ENCODE measurements around the gene PIK3R2. TPM values are rescaled to one million over a fixed set of nuclear protein-coding genes. Genes with fewer than 3 reads are reported as not detected.
A peak's percentile ranks its signal among the peaks of the same experiment; 100 is the strongest.
"Not testable (repeated sequence)": the region's sequence is repeated elsewhere in the genome, so short reads cannot be mapped to it uniquely, and the experiment has no call there.

PIK3R2 gene
- total RNA-seq, 1 donor from 2014 or later = 28.3 TPM

DNA sequence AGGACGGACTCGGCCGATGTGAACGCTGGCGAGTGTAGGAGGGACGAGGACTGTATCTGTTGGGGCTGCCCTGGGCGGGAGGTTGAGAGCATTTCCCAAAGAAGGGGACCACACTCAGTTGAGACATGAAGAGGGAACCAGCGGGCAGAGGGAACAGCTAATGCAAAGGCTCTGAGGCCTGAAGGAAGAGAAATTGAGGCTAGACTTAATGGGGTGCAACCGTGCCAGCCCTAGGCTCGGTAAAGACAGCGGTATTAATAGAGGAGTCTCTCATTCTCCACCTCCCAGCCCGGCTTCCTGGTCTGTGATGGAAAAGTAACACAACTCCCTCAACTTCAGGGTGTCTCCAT, 41.2 kb downstream of the PIK3R2 start:
- intact Hi-C loops (cut with DNase I) = no loop called here

GRCh38 chr19:18194554-18195238, 41.7 kb downstream of the PIK3R2 start:
- intact Hi-C loops (cut with DNase I) = no loop called here
- DNase-seq (ENCODE audit: low spot score) = no peak

More for the DNA sequence above, 41.2 kb downstream of the PIK3R2 start:
- DNase-seq (ENCODE audit: low spot score) = no peak

DNA sequence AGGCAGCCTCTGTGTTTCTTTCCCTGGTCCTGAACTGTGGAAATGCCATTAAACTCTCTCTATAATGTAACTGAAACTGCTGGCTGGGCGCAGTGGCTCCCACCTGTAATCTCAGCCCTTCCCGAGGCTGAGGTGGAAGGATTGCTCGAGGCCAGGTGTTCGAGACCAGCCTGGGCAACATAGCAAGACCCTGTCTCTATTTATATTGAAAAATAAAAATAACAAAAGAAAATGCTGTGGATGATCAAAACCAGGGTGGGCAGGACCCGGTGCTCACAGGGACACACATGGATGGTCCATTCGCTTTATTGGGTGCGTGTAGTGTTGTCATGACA, 43.5 kb downstream of the PIK3R2 start:
- DNase-seq (ENCODE audit: low spot score) = no peak
- intact Hi-C loops (cut with DNase I) = no loop called here

- intact Hi-C loops (cut with DNase I) = no loop called here
Measured at GRCh38 chr19:18197306-18197705, 44.3 kb downstream of the PIK3R2 start.

GRCh38 chr19:18197941-18198340, 45.0 kb downstream of the PIK3R2 start:
- intact Hi-C loops (cut with DNase I) = no loop called here
- DNase-seq (ENCODE audit: low spot score) = no peak

More at GRCh38 chr19:18197306-18197705, 44.3 kb downstream of the PIK3R2 start:
- no peak for DNase-seq (ENCODE audit: low spot score)

DNA sequence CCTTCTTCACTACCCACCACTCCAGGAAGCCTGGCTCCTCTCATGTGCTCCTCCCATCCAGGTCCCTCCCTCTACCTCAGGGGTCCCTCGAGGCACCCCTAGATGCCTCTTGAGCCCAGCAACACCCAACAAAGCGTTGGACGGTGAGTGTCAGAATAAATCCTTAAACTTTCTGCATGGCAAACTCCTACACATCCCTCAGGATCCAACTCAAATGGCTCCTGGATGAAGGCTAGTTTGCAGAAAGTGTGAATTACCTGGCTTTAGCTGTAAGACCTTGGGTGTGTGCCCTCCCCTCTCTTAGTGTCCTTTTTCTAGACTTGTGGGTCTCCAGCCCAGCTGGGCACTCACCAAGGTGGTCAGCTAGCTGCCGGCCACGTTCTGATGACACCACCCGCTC, 45.4 kb downstream of the PIK3R2 start:
- no peak for DNase-seq (ENCODE audit: low spot score)
- intact Hi-C loops (cut with DNase I) = no loop called here

- no peak for DNase-seq (ENCODE audit: low spot score)
- intact Hi-C loops (cut with DNase I) = loop anchor here (5.0 to 10.0 kb wide), 2 partner anchors 120 to 212 kb away; partner anchors contain the start of genes LSM4 and SSBP4
Measured at GRCh38 chr19:18202397-18202777, 49.4 kb downstream of the PIK3R2 start.

DNA sequence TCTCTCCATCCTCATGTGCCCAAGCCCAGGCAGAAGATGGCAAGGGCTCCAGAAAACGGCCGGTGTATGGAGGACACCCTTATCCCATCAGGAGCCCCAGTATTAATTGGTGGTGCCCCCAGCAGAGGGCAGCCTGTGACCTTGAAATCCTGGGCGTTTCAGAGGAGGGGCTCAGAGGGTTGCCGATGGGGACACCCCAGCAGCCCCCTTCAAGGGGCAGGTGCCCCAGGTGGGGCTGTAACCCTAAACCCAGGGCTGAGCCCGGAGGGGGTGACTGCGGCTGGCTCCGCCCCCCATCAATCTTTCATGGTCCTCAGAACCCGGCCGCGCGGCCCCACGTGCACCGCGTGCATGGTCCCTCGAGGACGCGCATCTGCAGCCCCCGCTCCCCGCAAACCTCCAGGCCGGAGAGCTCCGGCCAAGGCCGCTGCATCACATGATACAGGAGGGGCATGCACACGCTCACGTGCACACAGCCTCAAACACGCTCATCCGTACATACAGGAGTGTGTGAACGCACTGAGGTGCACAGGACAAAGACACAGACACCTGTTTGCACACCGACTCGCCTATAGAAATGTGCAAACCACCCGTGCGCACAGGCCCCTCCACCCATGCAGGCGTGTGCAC, 49.9 kb downstream of the PIK3R2 start:
- intact Hi-C loops (cut with DNase I) = loop anchor here (1.0 to 10.0 kb wide), 3 partner anchors 10 to 212 kb away; partner anchors contain the start of genes LSM4, MPV17L2 and SSBP4
- DNase-seq (ENCODE audit: low spot score) = no peak

GRCh38 chr19:18203408-18203862, 50.5 kb downstream of the PIK3R2 start:
- intact Hi-C loops (cut with DNase I) = loop anchor here (1.0 to 10.0 kb wide), 3 partner anchors 10 to 211 kb away; partner anchors contain the start of genes LSM4, MPV17L2 and SSBP4
- DNase-seq (ENCODE audit: low spot score) = no peak

GRCh38 chr19:18203863-18204393, 51.0 kb downstream of the PIK3R2 start, which contains the start of gene RAB3A:
Gene RAB3A, minus strand, starts transcription at chr19:18204042. Its CDS starts 1,302 bp downstream, at chr19:18202740.
- peak; percentile 100 for DNase-seq (ENCODE audit: low spot score)
- intact Hi-C loops (cut with DNase I) = loop anchor here (1.0 to 10.0 kb wide), 4 partner anchors 11 to 211 kb away; partner anchors contain the start of genes LSM4, MPV17L2 and SSBP4

- no peak for DNase-seq (ENCODE audit: low spot score)
- intact Hi-C loops (cut with DNase I) = loop anchor here (2.0 to 10.0 kb wide), 4 partner anchors 48 to 210 kb away; partner anchors contain the start of genes LSM4 and SSBP4
Measured at GRCh38 chr19:18204394-18205199, 51.6 kb downstream of the PIK3R2 start.

GRCh38 chr19:18205200-18205892, 52.4 kb downstream of the PIK3R2 start:
- DNase-seq (ENCODE audit: low spot score) = peak; percentile 94
- intact Hi-C loops (cut with DNase I) = loop anchor here (2.0 to 10.0 kb wide), 3 partner anchors 47 to 209 kb away; partner anchors contain the start of gene SSBP4

DNA sequence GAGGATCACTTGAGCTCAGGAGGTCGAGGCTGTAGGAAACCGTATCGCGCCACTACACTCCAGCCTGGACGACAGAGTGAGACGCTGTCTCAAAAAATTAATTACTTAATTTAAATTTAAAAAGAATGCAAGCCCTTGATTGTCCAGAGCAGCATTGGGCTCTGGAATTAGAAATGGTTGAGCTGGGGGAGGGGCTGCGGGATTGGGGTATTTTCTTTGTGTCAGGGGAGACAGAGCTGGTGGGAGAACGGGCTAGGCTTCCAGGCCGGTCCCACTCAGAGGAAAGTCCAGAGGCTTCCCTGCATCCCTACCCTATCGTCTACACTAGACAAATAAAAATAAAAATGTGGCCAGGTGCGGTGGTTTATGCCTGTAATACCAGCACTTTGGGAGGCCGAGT, 53.1 kb downstream of the PIK3R2 start:
- intact Hi-C loops (cut with DNase I) = loop anchor here (5.0 to 10.0 kb wide), 2 partner anchors 46 to 209 kb away; partner anchors contain the start of gene SSBP4
- no peak for DNase-seq (ENCODE audit: low spot score)

DNA sequence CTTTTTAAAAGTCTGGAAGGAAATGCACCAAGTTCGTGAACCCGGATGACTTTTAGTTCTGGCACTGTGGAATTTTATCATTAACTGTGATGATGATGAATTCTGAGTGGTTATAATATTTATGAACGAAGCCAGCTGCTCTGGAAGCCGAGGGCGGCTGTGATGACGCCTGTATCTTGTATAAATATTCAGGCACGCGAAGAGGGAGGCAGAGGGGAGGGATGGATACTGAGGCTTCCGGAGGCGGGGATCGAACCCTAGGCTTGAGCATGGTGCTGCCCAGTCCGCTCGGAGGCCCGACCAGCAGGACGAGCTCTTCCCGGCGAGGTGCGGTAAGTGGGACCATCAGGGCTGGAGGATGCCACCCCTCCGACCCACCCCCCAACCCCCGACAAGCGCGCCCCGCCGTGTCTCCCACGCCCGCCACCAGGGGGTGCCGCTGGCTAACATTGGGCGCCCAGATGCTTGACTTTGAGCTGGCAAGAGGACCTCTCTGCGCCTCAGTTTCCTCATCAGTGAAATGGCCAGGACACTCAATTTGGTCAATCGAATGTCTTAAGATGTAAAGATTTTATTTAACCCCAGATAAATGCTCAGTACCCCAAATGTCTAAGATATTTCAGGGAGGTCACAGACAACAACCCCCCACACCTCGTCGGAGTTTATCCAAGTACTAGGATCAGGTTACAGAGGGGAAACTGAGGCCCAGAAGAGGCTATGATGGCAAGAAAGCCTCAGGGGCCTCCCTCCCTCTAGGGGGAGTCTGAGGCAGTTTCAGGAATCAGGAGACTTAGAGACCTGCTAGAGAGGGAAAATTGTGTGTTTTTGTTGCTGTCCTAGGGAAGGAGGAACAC, 55.4 kb downstream of the PIK3R2 start:
- peak; percentile 76 for DNase-seq (ENCODE audit: low spot score)
- intact Hi-C loops (cut with DNase I) = loop anchor here (5.0 to 10.0 kb wide), 2 partner anchors 44 to 206 kb away; partner anchors contain the start of gene SSBP4

DNA sequence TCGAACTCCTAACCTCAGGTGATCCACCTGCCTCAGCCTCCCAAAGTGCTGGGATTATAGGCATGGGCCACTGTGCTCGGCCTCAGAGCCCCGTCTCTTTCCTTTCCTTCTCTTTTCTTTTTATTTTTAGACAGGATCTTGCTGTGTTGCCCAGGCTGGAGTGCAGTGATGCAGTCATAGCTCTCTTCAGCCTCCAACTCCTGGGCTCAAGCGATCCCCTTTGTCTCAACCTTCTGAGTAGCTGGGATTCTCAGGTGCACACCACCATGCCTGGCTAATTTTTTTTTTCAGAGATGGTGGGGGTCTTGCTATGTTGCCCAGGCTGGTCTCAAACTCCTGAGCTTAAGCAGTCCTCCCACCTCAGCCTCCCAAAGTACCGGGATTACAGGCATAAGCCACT, 56.9 kb downstream of the PIK3R2 start:
- intact Hi-C loops (cut with DNase I) = loop anchor here (5.0 to 10.0 kb wide), 2 partner anchors 42 to 205 kb away; partner anchors contain the start of gene SSBP4
- not testable (repeated sequence) for DNase-seq (ENCODE audit: low spot score)

DNA sequence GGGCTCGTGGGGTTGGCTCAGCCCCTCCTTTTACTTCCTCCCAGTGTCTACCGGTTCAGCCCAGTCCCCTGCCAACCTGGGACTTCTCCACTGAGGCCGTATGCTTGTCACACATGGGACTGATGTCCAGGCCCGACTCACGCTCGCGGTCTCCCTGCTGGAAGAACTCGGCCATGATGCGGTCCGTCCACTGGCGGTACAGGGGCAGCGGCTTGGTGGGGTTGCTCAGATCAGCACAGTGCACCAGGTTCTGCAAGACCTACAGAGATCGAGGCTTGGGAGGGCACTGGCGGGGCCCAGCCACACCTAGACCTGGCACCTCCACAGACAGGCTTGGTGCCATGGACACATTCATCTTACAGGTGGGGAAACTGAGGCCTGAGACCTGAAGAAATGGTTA, 58.7 kb downstream of the PIK3R2 start:
- intact Hi-C loops (cut with DNase I) = no loop called here
- DNase-seq (ENCODE audit: low spot score) = no peak

DNA sequence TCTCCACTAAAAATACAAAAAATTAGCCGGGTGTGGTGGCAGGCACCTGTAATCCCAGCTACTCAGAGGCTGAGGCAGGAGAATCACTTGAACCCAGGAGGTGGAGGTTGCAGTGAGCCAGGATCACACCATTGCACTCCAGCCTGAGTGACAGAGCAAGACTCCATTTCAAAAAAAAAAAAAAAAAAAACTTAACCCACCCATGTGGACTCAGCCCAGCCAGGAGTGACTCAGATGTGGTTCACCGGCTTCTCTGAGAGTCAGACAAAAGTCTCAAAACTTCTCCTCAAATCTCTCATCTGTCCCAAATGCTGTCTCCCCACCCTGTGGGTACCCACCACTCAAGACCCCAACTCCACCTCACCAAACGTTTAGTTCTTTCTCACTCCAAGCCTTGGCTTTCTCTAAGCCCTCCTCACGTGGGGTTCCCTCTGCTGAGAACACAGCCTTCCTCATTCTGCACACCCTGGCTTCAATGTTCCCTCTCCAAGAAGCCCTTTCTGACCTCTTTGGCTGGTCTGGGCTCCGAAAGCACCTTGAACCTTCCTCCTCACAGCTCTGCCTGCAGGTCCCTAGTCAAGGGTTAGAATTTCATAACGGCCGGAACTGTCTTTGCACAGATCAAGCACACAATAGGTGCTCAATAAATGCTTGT, 61.9 kb downstream of the PIK3R2 start:
- intact Hi-C loops (cut with DNase I) = no loop called here

More for the DNA sequence above, 61.9 kb downstream of the PIK3R2 start:
- no peak for DNase-seq (ENCODE audit: low spot score)
